Stimulated activated CD8-positive, alpha-beta memory T cell treated with anti-CD3 and anti-CD28 coated beads, Interleukin-12 subunit alpha, Interleukin-12 subunit beta, amount 100 ng/mL, for 1 hour (primary cell): ENCODE results near the gene GMNN.
"Not testable (repeated sequence)": the region's sequence is repeated elsewhere in the genome, so short reads cannot be mapped to it uniquely, and the experiment has no call there.

Source experiments
- DNase-seq: peaks from one replicate; pipeline ENCODE4 v3.0.0-alpha.2; 2020; ENCODE audit warnings: low read depth

The GMNN gene

DNA sequence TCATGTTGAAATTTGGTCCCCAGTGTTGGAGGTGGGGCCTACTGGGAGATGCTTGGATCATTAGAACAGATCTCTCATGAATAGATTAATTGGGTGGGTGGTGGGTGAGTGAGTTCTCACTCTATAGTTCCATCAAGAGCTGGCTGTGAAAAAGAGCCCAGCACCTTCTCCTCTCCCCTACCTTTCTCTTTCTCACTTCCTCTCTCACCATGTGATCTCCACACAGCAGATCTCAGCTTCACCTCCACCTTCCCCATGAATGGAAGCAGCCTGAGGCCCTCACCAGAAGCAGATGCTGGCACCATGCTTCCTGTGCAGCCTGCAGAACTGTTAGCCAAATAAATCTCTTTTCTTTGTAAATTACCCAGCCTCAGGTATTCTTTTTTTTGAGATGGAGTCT lies 12.9 kb upstream of the GMNN start:
- no peak for DNase-seq

DNA sequence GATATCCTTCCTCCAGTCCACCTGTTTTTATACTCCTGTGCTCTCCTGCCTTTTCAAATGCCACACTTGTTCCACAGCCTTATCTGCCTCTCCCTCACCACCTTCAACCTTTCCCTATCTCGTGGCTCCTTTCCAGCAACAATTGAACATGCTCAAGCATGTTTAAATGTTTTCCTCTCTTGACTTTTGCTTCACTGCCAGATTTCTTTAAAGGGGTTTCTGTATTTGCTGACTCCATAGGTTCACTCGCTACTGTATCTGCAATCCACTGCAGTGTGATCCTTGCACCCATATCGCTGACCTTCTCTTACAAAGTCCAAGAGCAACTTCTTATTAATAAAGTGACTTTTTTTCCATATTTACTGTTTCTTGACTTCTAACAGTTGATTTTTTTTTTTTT lies 11.2 kb upstream of the GMNN start:
- DNase-seq, result no peak

DNA sequence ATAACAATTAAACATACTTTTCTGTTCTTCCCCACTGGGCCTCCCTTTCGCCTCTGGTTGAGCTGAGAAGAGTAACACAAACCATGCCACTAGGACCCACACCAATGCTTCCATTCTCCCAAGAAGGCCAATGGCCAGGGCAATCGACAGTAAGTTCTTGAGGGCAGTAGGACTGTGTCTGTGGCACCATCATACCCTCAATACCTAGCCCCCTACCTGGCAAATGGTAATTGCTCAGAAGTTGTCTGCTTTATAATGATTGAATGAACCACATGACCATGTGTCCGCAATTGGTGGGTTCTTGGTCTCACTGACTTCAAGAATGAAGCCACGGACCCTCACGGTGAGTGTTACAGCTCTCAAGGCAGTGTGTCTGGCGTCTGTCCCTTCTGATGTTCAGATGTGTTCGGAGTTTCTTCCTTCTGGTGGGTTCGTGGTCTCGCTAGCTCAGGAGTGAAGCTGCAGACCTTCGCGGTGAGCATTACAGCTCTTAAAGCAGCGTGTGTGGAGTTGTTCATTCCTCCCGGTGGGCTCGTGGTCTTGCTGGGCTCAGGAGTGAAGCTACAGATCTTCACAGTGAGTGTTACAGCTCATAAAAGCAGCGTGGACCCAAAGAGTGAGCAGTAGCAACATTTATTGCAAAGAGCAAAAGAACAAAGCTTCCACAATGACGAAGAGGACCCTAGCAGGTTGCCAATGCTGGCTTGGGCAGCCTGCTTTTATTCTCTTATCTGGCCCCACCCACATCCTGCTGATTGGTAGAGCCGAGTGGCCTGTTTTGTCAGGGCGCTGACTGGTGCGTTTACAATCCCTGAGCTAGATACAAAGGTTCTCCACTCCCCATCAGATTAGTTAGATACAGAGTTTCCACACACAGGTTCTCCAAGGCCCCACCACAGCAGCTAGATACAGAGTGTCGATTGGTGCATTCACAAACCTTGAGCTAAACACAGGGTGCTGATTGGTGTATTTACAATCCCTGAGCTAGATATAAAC lies 9.6 kb upstream of the GMNN start:
- DNase-seq, result not testable (repeated sequence)

DNA sequence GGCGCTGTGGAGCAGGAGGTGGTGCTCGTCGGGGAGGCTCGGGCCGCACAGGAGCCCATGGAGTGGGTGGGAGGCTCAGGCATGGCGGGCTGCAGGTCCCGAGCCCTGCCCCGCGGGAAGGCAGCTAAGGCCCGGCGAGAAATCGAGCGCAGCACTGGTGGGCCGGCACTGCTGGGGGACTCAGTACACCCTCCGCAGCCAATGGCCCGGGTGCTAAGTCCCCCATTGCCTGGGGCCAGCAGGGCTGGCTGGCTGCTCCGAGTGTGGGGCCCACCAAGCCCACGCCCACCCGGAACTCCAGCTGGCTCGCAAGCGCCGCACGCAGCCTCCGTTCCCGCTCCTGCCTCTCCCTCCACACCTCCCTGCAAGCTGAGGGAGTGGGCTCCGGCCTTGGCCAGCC lies 8.8 kb upstream of the GMNN start:
- DNase-seq, result not testable (repeated sequence)

DNA sequence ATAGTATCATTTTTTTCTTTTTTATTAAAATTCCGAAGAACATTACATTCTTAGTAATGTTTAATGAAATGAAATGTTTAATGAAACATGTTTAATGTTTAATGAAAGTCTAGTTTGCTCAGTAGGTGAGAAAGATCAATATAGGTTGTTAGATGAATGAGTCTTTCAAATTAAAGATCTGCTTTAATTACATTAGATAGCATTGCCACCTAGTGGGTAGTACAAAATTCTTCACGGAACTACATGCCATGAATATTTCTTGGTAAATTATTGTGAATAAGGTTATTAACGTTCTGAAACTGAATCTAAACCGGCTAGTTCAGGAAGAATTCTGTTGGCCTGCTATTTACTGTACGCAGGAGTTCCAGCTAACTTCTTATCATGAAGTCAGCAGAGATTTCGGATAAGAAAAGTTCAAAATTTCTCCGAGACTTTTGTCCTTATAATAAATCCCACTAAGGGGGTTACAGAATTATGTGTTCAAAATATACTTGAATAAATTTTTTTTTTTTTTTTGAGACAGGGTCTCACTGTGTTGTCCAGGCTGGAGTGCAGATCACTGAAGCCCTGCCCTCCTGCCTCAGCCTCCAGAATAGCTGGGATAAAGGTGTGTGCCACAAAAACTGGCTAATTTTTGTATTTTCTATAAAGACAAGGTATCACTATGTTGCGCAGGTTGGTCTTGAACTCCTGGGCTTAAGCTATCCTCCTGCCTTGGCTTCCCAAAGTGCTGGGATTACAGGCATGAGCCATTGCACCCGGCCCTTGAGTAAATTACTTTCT lies 7.9 kb upstream of the GMNN start:
- no peak for DNase-seq

DNA sequence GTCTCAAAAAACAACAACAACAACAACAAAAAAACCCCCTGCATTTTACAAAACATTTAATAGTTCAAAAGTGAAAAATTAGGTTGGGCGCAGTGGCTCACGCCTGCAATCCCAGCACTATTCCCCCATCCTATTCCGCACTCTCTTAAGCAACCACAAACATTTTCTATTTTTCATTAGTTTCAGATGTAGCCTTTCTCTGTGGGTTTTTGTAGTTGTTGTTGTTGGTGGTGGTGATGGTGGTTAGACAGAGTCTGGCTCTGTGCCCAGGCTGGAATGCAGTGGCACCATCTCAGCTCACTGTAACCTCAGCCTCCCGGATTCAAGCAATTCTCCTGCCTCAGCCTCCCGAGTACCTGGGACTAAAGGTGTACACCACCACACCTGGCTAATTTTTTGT lies 6.4 kb upstream of the GMNN start:
- no peak for DNase-seq

DNA sequence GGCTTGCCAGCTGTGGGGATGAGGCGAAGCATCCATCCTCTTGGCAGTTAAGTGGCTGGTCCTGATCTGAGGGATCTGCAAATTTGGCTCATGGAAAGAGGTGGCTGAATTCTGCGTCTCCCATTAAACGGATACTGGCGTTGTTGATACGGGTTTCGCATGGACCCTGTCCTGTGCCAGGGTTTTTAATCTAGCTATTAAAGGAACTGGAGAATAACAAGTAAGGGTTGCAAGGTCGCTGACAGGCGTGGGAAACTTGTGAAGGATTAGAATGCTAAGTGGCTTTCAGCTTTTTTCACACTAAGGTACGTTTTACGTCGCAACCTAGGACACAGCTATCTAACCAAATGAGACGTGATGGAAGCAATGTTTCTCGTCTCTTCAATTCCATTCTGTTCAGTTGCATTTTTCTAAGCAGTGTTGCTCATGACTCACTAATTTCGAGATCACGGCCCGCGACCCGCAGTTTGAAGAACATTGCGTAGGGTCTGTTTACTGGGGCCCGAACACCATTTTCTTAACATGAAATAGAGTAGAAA lies 852 bp downstream of the GMNN start:
- no peak for DNase-seq

DNA sequence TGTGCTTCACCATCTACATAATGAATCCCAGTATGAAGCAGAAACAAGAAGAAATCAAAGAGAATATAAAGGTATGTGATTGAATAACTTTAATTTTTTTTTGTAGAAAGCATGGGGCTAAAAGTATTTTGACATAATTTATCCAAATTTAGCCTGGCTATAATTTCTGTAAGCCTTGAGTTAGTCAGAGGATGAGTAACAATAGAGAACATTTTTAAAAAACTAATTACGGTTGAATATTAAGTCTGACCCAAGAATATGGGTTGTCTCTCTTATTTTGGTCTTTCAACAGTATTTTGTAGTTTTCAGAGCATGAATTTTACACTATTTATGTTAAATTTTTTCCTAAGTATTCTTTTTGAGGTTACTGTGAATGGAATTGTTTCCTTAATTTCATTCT lies 2.5 kb downstream of the GMNN start:
- DNase-seq, result no peak

DNA sequence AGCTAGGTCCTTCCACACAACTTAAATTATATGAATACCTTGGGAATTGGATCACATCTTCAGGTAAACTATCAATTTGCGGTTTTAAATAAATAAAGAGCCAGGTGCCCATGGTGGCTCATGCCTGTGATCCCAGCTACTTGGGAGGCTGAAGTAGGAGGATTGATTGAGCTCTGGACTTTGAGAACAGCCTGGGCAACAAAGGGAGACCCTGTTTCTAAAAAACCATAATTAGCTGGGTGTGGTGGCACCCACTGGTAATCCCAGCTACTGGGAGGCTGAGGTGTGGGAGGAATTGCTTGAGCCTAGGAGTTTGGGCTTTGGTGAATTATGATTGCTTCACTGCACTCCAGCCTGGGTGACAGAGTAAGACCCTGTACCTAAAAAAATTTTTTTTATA lies 3.4 kb downstream of the GMNN start:
- no peak for DNase-seq

DNA sequence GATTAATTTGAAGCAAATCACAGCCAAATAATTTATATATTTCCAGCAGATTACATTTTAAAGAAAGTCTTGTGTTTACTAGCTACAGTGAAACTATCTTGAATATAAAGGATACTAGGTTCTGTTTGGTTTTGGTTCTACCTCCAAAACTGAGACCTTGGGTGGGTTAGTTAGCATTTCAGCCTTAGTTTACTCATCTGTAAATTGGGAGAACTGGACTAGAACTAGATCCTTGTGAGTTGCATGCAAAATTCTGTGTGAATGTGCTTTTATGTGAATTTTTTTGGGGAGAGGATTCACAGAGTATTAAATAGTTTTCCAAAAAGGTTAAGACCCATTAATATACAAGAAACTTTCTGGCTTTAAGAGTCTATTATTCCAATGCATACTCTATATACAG lies 4.1 kb downstream of the GMNN start:
- no peak for DNase-seq

DNA sequence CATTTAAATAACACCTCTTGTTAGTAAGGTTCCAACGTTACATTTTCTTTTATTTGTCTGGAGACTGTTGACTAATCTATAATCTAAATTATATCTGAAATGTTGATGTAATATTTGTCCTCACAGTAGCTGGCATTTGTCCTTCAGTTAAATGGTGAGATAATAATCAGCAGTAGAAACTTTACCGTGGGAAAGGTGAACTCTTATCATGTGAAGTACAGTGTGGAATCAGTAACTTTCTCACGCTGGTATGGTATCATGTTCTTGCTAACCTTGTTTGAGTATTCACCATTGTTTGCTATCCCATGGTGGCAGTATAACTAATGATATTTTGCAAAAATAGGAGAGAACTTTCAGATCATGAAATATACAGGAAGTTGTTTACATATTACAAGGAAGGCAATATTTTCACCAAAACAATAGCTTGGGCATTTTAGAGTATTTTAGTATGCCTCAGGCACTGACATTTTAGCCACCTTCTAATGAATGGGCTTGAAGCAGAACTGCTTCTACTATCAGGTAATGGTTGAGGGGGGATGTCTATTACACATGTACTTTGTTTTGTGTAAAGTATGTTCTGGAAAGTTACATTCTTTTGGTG lies 4.8 kb downstream of the GMNN start:
- no peak for DNase-seq

DNA sequence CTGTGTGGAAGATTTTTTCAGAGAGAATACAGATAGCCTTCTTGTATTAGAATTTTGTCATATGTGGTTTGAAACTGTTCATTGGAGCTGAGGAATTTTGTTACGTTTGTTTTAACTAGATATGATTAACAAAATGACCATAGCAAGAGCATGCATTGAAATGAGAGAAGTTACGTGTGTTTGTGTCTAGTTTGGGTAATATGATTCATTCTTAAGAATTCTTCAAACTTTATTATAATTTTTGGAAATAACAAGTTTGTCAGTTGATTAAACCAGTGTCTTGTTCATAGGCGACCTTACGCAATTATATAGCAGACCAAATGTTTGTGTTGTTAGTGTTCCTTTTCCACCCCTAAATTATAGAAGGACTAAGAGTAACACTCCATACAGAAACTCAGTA lies 5.5 kb downstream of the GMNN start:
- no peak for DNase-seq

DNA sequence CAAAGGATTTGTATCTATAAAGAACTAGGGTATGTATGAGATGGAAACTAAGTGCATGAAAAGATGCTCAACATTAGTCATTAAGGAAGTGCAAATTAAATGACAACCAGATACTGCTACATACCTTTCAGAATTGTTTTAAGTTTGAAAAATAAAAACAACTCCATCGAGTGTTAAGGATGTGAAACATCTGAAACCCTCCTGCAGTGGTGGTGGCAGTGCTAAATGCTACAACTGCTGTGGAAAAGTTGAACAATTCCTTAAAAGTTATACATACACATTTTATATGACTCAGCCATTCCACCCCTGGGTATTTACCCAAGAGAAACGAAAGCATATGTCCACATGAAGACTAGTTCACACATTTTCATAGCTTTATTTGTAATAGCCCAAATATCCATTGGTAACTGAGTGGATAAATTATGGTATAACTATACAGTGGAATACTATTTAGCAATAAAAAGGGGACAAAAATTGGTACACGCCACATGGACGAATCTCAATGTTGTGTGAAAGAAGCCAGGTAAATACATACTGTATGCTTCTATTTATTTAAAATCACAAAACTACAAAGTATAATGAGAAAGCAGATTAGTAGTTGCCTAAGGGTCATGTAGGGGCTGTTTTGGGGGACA lies 13.4 kb downstream of the GMNN start:
- no peak for DNase-seq

DNA sequence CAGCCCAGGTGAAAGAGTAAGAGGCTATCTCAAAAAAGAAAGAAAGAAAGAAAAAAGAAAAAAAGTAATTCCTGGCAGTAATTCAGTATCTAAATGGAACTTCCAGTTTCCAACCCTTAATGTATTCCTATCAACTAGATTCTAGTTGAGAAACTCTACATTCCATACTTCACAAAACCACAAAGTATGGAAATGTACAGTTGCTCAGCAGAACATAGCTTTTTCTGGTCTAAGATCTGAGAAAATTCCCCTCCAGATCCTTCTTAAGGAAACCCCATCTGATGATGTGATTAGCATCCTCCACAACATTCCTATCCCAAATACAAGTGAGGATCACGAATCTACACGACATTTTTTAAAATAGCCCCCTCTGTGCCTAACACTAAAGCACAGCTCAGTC lies 20.4 kb downstream of the GMNN start:
- DNase-seq, result no peak

DNA sequence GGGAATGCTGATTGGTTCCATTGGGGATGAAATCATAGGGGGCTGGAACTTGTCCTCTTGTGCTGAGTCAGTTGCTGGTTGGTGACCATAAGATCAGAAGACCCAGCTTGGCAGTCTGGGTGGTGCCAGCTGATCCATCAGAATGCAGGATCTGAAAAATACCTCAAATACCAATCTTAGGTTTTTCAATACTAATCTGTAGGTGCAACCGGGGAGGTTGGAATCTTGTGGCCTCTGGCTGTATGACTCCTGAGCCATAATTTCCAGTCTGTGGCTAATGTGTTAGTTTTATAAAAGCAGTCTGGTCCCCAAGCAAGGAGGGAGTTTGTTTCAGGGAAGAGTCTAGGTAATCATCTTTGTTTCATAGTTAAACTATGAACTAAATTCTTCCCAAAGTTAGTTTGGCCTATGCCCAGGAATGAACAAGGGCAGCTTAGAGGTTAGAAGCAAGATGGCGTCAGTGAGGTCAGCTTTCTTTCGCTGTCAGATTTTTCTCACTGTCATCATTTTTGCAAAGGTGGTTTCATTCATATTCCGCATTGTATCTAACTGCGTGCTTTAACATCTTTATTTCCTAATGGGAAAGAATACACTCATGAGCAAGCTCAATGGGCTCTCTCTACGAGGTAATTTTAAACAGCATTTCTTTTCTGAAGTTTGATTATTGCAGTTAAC lies 22.0 kb downstream of the GMNN start:
- no peak for DNase-seq

DNA sequence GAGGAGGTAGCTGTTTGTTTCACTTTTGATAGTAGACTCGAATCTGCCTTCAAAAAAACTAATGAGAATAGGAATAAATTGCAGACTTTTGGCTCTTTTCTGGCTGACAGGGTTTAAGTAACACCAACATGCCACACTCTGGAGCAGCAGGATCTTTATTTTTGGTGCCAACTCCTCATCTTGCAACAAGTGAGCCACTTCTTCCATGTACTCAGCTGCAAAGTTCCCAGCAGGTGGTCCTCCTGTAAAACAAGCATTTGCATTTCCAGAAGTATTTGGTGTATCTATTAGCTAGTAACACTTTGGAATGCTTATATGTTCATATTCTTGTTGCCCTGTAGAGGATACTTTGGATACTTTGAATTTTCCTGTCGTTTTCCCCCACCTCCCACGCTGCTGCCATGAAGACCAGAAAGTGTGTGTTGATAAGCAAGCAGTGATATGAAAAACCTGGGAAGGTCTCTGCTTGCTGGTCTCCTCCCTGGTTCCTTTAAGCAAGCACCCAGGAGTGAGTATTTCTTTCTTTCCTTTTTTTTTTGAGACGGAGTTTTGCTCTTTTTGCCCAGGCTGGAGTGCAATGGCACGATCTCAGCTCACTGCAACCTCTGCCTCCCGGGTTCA lies 23.0 kb downstream of the GMNN start:
- DNase-seq, result no peak

DNA sequence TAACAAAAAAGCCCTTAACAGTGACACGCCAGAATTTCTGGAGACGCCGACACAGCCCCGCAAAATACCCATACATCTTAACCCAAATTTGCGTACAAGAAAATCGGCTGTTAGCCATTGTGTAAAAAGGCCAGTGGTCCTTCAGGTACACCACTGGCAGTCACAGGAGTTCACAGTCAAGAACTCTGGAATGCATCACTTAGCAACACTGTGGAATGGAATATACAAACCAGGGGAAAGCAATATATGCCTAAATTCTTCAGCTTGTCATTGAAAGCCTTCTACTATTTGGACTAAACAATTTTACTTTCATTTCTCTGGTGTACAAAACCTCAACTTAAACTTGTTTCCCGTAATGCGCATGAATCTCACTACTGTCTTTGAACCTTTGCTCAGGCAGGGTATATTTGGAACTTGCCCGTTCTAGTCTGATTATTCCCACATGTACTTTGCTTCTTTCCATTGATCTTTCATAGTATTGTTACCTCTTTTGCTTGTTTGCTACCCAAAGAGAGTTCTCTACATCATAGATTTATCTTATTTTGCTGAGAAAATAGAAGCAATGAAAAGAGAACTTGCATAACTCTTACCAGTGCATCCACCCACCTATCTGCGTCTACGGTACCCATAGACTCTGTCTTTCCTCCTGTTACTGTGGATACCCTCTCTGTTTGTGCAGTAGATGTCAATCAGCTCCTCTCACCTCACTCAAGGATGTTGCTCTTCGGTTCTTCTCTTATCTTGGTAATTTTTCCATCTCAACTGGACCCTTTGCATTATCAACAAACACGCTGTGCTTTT lies 24.2 kb downstream of the GMNN start, which contains the start of gene ARMH2:
Gene ARMH2, minus strand, starts transcription at position 178 of the 801 bp plus-strand sequence. Its CDS starts 60 bp downstream, at position 118.
- no peak for DNase-seq

DNA sequence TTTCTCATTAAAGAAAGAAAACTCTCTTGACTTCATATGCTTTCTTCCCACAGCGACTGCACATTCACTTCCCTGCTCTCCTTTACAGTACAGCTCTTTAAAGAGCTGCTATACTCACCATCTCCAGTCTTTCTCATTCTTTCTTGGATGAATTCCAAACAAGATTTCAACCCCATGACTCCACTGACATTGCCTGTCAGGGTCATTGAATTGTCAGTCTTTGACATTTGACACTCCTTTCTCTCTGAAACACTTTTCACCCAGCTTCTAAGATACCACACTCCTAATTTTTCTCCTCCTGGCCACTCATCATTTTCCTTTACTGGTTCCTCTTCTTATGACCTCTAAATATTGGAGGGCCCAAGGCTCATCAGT lies 24.8 kb downstream of the GMNN start:
- DNase-seq, result no peak

DNA sequence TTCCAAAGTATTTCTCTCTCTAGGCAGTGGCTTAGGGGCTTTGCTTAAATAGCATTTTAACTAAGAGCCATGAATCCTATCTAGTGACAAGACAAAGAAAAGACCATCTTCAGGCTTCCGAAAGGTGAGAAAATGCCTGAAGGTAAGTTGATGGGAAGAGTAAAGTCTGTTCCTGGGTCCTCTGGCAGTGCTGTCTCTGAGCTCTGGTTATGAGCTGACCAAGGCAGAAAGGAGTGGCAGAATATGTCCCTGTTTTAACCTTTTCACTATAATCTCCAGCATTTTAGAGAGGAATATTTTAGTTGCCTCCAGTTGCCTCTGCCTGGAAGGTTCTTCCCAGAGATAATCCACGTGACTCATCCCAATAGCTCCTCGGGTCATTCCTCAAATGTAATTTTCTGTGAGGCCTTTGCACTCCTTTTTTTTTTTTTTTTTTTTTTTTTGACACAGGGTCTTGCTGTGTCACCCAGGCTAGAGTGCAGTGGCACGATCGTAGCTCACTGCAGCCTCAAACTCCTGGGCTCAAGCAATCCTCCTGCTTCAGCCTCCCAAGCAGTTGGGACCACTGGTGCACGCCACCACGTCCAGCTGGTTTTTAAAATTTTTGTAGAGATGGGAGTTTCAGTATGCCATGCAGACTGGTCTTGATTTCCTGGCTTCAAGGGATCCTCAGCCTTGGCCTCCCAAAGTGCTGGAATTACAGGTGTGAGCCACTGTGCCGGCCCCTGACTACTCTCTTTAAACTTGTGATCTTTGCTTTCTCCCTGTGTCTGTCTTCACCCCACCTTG lies 27.7 kb downstream of the GMNN start:
- DNase-seq, result no peak
